Measurements from ENCODE around the gene OR51M1. TPM values are rescaled to one million over a fixed set of nuclear protein-coding genes. Genes with fewer than 3 reads are reported as not detected.
"Not testable (repeated sequence)": the region's sequence is repeated elsewhere in the genome, so short reads cannot be mapped to it uniquely, and the experiment has no call there.

OR51M1 gene, protein sequence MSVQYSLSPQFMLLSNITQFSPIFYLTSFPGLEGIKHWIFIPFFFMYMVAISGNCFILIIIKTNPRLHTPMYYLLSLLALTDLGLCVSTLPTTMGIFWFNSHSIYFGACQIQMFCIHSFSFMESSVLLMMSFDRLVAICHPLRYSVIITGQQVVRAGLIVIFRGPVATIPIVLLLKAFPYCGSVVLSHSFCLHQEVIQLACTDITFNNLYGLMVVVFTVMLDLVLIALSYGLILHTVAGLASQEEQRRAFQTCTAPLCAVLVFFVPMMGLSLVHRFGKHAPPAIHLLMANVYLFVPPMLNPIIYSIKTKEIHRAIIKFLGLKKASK
- not detected for total RNA-seq

DNA sequence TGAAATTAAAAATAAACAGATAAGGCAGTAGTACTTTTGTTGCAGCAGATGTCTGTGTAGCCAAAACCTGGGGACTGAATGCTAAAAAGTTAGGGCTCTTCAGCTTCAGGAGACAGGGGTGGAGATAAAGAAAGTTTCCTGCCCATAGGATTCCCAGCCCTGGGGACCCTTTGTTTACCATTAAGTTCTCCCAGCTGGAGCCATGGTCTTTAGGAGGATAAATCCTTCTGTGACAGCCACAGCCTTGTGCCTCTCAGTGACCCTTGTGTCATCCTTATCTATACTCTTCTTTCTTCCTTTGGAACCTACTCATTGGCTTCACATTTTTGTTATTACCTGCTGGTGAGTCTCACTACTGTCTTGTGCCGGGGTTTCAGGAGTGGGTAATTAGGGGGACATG, at the start of gene OR51M1:
Gene OR51M1 (plus strand): TSS at position 237 of the 400 bp plus-strand sequence. CDS start 5,587 bp downstream, outside the sequence.
- Mint-ChIP-seq H3K36me3 (ENCODE audit: low read depth) (no peaks in the 10 kb centered on the region), H3K4me1 (no peaks in the 10 kb centered on the region), H3K27me3 (no peaks in the 10 kb centered on the region), H3K9me3 (no peaks in the 10 kb centered on the region), H3K4me3 (no peak within 1 kb of the TSS), H3K27ac (no peak within 1 kb of the TSS)
- ChIA-PET CTCF (no interaction called here), POLR2A (no interaction called here)
- no peak for DNase-seq

DNA sequence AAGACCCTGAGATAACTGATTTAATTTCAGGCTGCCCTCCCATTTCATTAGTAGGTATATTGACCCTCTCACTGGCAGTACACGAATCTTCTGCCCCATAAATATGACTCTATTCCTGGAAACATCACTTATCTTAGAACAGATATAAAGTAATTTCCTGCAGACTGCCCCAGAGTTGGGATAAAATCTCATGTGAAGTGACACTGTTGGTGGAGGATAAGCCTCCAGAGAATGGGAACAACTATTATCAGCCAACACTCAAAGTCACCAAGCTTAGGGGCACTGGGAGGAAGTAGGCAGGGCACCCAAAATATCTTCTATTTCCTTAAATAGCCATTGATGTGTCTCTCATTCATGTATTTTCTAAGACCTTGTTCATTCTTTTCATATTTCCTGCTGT, 48.4 kb upstream of the OR51M1 start:
- POLR2A ChIA-PET: no interaction called here

DNA sequence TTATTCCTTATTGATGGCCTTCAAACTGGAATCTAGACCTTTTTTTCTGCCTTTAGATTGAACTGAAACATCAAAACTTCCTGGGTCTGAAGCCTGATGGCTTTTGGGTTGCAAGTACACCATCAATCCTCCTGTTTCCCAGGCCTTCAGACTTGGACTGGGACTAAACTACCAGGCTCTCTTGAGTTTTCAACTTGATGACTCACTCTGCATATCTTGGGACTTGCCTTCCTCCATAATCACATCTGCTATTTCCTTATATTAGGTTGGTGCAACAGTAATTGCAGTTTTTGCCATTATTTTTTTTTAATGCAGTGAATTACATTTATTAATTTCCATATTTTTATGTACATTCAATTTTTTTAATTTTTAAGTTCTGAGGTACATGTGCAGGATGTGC, 47.3 kb upstream of the OR51M1 start:
- ChIA-PET POLR2A (no interaction called here), CTCF (no interaction called here)
- Mint-ChIP-seq H3K4me3 (no peak overlapping the region), H3K27me3 (no peaks in the 10 kb centered on the region), H3K36me3 (ENCODE audit: low read depth) (no peaks in the 10 kb centered on the region), H3K4me1 (no peaks in the 10 kb centered on the region), H3K9me3 (no peaks in the 10 kb centered on the region), H3K27ac (no peak overlapping the region)
- DNase-seq: no peak

More for the DNA sequence above, 48.4 kb upstream of the OR51M1 start:
- H3K9me3 Mint-ChIP-seq: no peaks in the 10 kb centered on the region
- H3K4me3 Mint-ChIP-seq: no peak overlapping the region
- no peak for DNase-seq
- H3K27me3 Mint-ChIP-seq: no peaks in the 10 kb centered on the region
- no peaks in the 10 kb centered on the region for H3K36me3 Mint-ChIP-seq (ENCODE audit: low read depth)
- H3K27ac Mint-ChIP-seq: no peak overlapping the region
- H3K4me1 Mint-ChIP-seq: no peaks in the 10 kb centered on the region
- CTCF ChIA-PET: interaction anchor here (0.6 kb wide), 1 partner anchor 15 kb away, joined by 3 read pairs; no protein-coding TSS in a partner anchor

DNA sequence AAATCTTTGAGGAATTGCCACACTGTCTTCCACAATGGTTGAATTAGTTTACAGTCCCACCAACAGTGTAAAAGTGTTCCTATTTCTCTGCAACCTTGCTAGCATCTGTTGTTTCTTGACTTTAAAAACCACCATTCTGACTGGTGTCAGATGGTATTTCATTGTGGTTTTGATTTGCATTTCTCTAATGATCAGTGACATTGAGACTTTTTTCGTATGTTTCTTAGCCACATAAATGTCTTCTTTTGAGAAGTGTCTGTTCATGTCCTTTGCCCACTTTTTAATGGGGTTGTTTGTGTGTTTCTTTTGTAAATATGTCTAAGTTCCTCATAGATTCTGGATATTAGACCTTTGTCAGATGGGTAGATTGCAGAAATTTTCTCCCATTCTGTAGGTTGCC, 46.4 kb upstream of the OR51M1 start:
- H3K36me3 Mint-ChIP-seq (ENCODE audit: low read depth); H3K9me3 Mint-ChIP-seq; H3K27me3 Mint-ChIP-seq; DNase-seq; CTCF ChIA-PET; H3K4me1 Mint-ChIP-seq; H3K4me3 Mint-ChIP-seq; POLR2A ChIA-PET; H3K27ac Mint-ChIP-seq: not testable (repeated sequence)

DNA sequence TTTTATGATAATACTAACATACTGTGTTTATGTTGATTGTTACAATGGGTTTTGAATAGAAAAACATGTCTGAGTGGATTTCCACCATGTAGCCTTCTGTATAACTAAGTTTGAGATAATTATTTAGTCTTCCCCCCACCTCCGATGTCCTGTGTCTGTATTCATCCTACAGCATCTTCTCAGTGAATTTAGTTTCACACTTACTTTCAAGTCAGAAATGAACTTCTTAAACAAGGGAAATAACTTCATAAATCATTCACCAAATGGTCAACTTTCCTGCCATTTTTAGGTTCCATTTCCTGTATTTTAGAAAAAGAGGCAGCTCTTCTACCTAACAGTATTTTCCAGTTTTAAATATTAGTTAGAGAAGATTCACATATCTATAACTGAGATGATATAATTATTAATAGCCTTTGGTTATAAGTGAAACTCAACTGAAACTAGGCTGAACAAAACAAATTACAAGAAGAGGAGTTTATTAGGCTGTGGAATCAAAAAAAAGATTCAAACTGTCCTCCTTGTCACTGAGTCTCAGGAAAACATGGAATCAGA, 43.8 kb upstream of the OR51M1 start:
- POLR2A ChIA-PET: no interaction called here
- Mint-ChIP-seq H3K36me3 (ENCODE audit: low read depth) (no peaks in the 10 kb centered on the region), H3K4me3 (no peak overlapping the region), H3K27ac (no peak overlapping the region), H3K4me1 (no peaks in the 10 kb centered on the region), H3K9me3 (no peaks in the 10 kb centered on the region), H3K27me3 (no peaks in the 10 kb centered on the region)
- DNase-seq: no peak
- CTCF ChIA-PET: no interaction called here

DNA sequence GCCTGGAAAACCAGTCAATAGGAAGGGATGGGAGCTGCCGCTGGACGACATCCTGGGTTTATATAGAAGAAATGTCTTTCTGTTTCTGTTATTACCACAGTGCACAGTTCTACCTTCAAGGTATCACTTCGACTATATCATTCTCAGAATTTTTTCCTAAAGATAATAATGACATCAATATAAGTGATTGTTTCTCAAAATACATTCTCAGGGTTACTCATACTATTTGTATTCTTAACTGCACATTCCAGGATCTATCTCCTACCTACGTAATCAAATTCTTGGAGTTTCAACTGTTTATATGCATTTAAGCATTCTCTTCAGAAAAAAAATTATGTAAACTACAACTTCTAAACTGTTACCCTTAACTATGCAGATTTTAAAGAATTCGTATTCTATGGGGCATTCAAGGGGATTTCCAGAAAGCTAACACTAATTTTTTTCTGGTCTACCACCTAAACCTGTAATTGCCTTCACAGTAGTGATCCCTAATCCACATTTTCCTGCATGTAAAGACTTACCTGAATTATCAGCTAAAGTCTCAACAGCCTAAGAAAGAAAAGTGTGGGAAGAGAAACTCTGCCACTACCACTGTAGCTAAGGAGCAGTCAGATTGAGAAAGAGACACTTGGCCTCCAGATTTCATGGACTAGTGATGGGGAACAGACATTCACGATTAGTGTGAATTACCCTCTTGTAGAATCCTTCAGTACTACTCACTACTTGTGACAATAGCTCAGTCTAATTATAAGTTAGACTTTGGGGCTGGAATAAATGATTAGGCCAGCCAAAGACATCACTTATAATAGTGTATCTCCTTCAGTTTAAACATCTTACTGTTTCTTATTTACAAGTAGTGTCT, 39.9 kb upstream of the OR51M1 start, which contains the start of gene OR51B5:
Gene OR51B5 (minus strand): TSS at position 51 of the 862 bp plus-strand sequence. CDS start 0 bp downstream, at position 51.
- Mint-ChIP-seq H3K36me3 (ENCODE audit: low read depth) (no peaks in the 10 kb centered on the region), H3K4me3 (no peak within 1 kb of the TSS), H3K4me1 (no peaks in the 10 kb centered on the region), H3K27ac (no peak within 1 kb of the TSS), H3K27me3 (no peaks in the 10 kb centered on the region), H3K9me3 (no peaks in the 10 kb centered on the region)
- ChIA-PET POLR2A (no interaction called here), CTCF (no interaction called here)
- no peak for DNase-seq

DNA sequence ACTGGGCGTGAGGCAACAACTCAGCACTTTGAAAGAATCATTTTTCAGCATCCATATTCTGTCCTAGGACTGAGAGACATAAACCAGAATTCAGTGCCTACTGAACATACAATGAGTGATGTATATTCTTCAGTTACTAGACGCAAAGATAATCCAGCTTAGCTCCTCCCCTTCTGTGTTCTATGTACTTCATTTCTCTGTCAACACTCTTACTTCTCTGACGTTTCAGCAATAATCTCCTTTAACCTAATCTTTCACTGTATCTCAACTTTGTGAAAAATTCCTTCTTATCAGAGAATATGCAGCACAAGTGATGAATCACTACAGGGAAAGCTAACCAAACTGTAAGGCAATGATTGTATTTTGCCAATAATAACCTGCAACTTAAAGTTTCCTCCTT, 37.8 kb upstream of the OR51M1 start:
- Mint-ChIP-seq H3K9me3 (no peaks in the 10 kb centered on the region), H3K27me3 (no peaks in the 10 kb centered on the region), H3K4me3 (no peak overlapping the region), H3K36me3 (ENCODE audit: low read depth) (no peaks in the 10 kb centered on the region), H3K27ac (no peak overlapping the region), H3K4me1 (no peaks in the 10 kb centered on the region)
- DNase-seq: no peak
- CTCF ChIA-PET: no interaction called here
- POLR2A ChIA-PET: no interaction called here

DNA sequence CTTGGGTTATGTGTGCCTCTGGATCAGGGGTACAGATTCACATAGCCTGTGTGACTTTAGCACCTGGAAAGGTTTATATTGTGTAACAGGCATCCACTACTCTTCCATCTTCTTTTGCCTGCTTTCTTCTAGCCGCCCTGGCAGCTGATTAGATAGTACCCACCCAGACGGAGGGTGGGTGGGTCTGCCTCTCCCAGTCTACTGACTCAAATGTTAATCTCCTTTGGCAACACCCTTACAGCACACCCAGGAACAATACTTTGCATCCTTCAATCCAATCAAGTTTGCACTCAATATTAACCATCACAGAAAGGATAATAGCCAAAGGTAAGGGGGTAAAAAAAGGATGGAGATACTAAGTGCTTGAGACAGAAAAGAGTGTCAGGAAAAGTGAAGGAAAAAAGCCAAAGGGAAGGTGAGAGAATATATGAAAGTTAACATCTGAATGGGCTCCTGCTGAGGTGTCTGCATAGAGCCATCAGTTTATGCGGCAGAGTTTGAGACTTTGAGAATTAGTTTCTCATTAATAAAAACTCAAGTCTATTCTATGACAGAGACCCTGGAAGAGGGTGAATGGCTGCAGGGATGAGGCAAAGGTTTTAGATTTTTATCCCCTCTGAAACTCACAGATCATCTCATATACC, 34.9 kb upstream of the OR51M1 start:
- H3K36me3 Mint-ChIP-seq (ENCODE audit: low read depth): no peaks in the 10 kb centered on the region
- no peaks in the 10 kb centered on the region for H3K4me1 Mint-ChIP-seq
- no peak for DNase-seq
- H3K9me3 Mint-ChIP-seq: no peaks in the 10 kb centered on the region
- ChIA-PET CTCF (no interaction called here), POLR2A (no interaction called here)
- H3K27me3 Mint-ChIP-seq: no peaks in the 10 kb centered on the region
- H3K27ac Mint-ChIP-seq: no peak overlapping the region
- no peak overlapping the region for H3K4me3 Mint-ChIP-seq

DNA sequence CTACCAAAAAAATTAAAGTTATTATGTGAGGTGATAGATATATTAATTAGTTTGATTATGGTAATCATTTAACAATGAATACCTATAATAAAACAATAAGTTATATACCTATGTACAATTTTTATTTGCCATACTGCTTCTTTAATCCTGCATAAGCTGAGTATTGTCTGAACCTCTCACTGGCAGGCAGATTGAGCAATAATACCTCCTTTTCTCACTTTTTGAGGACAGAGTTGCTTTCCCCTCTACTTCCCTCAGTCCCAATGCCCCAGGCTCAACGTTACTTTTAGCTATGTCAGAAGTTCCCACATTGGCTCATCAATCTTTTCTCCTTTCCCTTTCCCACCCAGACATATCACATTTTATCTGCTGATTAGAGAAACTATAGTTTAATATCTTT, 34.1 kb upstream of the OR51M1 start:
- POLR2A ChIA-PET: no interaction called here
- Mint-ChIP-seq H3K36me3 (ENCODE audit: low read depth) (no peaks in the 10 kb centered on the region), H3K9me3 (no peaks in the 10 kb centered on the region), H3K4me3 (no peak overlapping the region), H3K4me1 (no peaks in the 10 kb centered on the region), H3K27ac (no peak overlapping the region), H3K27me3 (no peaks in the 10 kb centered on the region)
- DNase-seq: no peak
- CTCF ChIA-PET: no interaction called here

DNA sequence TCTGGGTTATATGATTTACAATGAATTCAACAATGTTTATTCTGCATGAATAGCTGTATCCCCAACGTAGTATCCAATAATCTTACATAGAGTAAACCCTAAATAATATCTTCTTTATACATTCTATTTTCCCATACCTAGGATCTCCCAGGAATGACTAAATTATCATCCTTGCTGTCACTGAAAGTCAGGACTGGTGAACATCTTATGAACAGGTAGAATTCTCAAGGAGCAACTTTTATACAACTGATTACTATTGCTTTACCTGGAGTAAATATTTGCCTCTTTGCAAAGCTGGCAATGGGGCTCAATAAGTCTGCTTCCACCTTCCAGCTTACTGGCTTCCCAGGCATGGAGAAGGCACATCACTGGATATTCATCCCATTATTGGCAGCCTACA, 32.4 kb upstream of the OR51M1 start, which contains the start of gene OR51B6:
Gene OR51B6 (plus strand): TSS at position 301 of the 400 bp plus-strand sequence. CDS start 0 bp downstream, at position 301.
- ChIA-PET POLR2A (no interaction called here), CTCF (no interaction called here)
- Mint-ChIP-seq H3K4me3 (no peak within 1 kb of the TSS), H3K27me3 (no peaks in the 10 kb centered on the region), H3K36me3 (ENCODE audit: low read depth) (no peaks in the 10 kb centered on the region), H3K27ac (no peak within 1 kb of the TSS), H3K4me1 (no peaks in the 10 kb centered on the region), H3K9me3 (no peaks in the 10 kb centered on the region)
- DNase-seq: no peak

DNA sequence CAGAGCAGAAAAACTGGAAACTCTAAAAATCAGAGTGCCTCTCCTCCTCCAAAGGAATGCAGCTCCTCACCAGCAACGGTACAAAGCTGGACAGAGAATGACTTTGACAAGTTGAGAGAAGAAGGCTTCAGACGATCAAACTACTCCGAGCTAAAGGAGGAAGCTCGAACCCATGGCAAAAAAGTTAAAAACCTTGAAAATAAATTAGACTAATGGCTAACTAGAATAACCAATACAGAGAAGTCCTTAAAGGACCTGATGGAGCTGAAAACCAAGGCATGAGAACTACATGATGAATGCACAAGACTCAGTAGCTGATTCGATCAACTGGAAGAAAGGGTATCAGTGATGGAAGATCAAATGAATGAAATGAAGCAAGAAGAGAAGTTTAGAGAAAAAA, 27.6 kb upstream of the OR51M1 start:
- H3K27ac Mint-ChIP-seq; H3K36me3 Mint-ChIP-seq (ENCODE audit: low read depth); H3K27me3 Mint-ChIP-seq; POLR2A ChIA-PET; DNase-seq; H3K4me3 Mint-ChIP-seq; H3K9me3 Mint-ChIP-seq; CTCF ChIA-PET; H3K4me1 Mint-ChIP-seq: not testable (repeated sequence)

DNA sequence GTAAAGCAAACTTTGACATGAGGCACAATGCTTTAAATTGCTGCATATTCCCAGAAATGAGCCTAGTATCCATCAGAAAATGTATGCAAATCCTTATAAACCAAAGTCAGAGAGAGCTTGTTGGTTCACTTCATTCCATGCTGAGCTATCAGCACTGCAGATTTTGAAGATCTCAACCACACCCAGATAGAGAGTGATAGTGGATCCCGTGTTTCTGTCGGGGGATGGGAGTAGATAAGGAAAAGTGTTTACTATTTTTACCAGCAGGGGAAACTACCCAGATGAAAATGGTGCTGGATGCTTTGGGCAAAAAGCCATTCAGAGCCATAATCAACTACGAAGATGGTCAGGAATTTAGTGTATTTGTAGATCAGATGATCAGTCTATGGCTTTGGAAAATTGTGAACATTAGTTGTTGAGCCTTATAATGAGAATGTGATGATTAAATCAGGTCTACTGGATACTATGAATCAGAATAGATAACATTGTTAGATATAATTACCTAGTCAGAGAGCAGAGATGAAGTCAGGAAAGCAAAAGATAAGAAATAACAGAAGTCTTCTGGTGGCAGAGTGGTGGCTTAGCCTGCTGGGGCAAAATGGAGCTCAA, 21.5 kb upstream of the OR51M1 start:
- Mint-ChIP-seq H3K36me3 (ENCODE audit: low read depth) (no peaks in the 10 kb centered on the region), H3K27ac (no peak overlapping the region), H3K4me3 (no peak overlapping the region), H3K9me3 (no peaks in the 10 kb centered on the region), H3K27me3 (peaks cover 2% of the 10 kb centered on the region), H3K4me1 (no peaks in the 10 kb centered on the region)
- DNase-seq: no peak
- ChIA-PET POLR2A (no interaction called here), CTCF (interaction anchor here (0.7 kb wide), 1 partner anchor 87 kb away, joined by 3 read pairs; no protein-coding TSS in a partner anchor)

DNA sequence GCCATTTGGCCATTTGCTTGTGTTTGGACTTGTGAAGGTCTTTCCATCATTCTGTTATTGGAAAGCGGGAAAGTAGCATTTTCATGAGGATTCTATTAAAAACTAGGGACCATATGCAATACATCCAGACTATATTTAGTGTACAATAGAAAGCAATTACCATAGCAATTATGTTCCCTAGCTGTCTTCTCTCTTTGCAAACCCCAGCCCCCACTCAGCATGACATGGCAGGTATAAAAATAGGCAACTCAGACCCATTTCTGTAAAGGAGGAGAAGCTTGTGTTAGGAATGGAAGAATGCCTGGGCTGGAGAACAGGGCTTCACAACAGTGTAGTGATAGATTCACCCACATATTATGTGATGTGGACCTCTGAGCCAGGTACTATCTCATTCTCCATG, 19.9 kb upstream of the OR51M1 start:
- H3K4me3 Mint-ChIP-seq: no peak overlapping the region
- no peak for DNase-seq
- peaks cover 2% of the 10 kb centered on the region for H3K27me3 Mint-ChIP-seq
- H3K27ac Mint-ChIP-seq: no peak overlapping the region
- ChIA-PET POLR2A (no interaction called here), CTCF (no interaction called here)
- no peaks in the 10 kb centered on the region for H3K4me1 Mint-ChIP-seq
- H3K9me3 Mint-ChIP-seq: no peaks in the 10 kb centered on the region
- no peaks in the 10 kb centered on the region for H3K36me3 Mint-ChIP-seq (ENCODE audit: low read depth)
